Measurements from ENCODE around the gene LRP3.

GRCh38 chr19:33171222-33171795 lies 22.8 kb upstream of the LRP3 start:
- TF ChIP-seq CTCF (IDR thresholded peaks at IDR 0.05; ENCODE audit: insufficient read depth, low read length) (no peak), POLR2AphosphoS5 (IDR thresholded peaks at IDR 0.05; ENCODE audit: low read depth) (no peak), REST (IDR thresholded peaks at IDR 0.05; ENCODE audit: insufficient replicate concordance, low read depth) (no peak)

Measured in HL-60 (cell line).